ENCODE results near the gene DSG1.
A peak's percentile ranks its signal among the peaks of the same experiment; 100 is the strongest.
"Not testable (repeated sequence)": the region's sequence is repeated elsewhere in the genome, so short reads cannot be mapped to it uniquely, and the experiment has no call there.

The DSG1 gene

GRCh38 chr18:31317860-31318259, at the start of gene DSG1:
TSS of gene DSG1 (plus strand) at chr18:31318160. CDS start at chr18:31318301, 141 bp downstream.
- no peak for DNase-seq

- DNase-seq, result peak; percentile 94
These were observed 49.0 kb upstream of the DSG1 start for GRCh38 chr18:31268985-31269406.

GRCh38 chr18:31269566-31269965, 48.4 kb upstream of the DSG1 start:
- DNase-seq, result no peak

- no peak for DNase-seq
These were observed 47.4 kb upstream of the DSG1 start for GRCh38 chr18:31270578-31270977.

- DNase-seq, result no peak
These were observed 44.0 kb upstream of the DSG1 start for GRCh38 chr18:31273812-31274527.

- peak; percentile 88 for DNase-seq
These were observed 43.0 kb upstream of the DSG1 start for GRCh38 chr18:31274931-31275330.

GRCh38 chr18:31275722-31276463, 42.1 kb upstream of the DSG1 start:
- DNase-seq, result no peak

GRCh38 chr18:31278609-31279071, 39.3 kb upstream of the DSG1 start:
- DNase-seq, result no peak

GRCh38 chr18:31280502-31280901, 37.5 kb upstream of the DSG1 start:
- DNase-seq, result no peak

GRCh38 chr18:31281437-31281836, 36.5 kb upstream of the DSG1 start:
- no peak for DNase-seq

GRCh38 chr18:31289446-31289845, 28.5 kb upstream of the DSG1 start:
- not testable (repeated sequence) for DNase-seq

GRCh38 chr18:31291688-31292087, 26.3 kb upstream of the DSG1 start:
- DNase-seq, result no peak

- DNase-seq, result no peak
These were observed 23.7 kb upstream of the DSG1 start for GRCh38 chr18:31294199-31294747.

- DNase-seq, result no peak
These were observed 20.7 kb upstream of the DSG1 start for GRCh38 chr18:31297248-31297647.

GRCh38 chr18:31301201-31301655, 16.7 kb upstream of the DSG1 start:
- DNase-seq, result no peak

- DNase-seq, result no peak
These were observed 15.0 kb upstream of the DSG1 start for GRCh38 chr18:31302991-31303390.

- no peak for DNase-seq
These were observed 14.2 kb upstream of the DSG1 start for GRCh38 chr18:31303771-31304170.

GRCh38 chr18:31309115-31309514, 8.8 kb upstream of the DSG1 start:
- no peak for DNase-seq

GRCh38 chr18:31316974-31317373, 986 bp upstream of the DSG1 start:
- no peak for DNase-seq

- peak; percentile 4 for DNase-seq
These were observed 3.8 kb downstream of the DSG1 start for GRCh38 chr18:31321719-31322118.

- no peak for DNase-seq
These were observed 7.1 kb downstream of the DSG1 start for GRCh38 chr18:31325051-31325450.

GRCh38 chr18:31329787-31330438, 12.0 kb downstream of the DSG1 start:
- no peak for DNase-seq

GRCh38 chr18:31343454-31343853, 25.5 kb downstream of the DSG1 start:
- DNase-seq, result no peak

Data from COR-L47 (cell line).